A172 (cell line): ENCODE data around the gene CCDC149. TPM values are rescaled to one million over a fixed set of nuclear protein-coding genes. Genes with fewer than 3 reads are reported as not detected.
A peak's percentile ranks its signal among the peaks of the same experiment; 100 is the strongest.

ENCODE experiments used
- DNase-seq: peaks from one replicate; pipeline ENCODE4 v3.0.0-alpha.2; 2015; ENCODE audit warnings: low spot score
- total RNA-seq: library from RNA; depleted of rRNA; stranded (reverse); fragments of >200 nt; shearing (Covaris generic); gene quantifications from 2 replicates; pipeline ENCODE4 v1.2.3, GENCODE V29; 2014; rRNA removed

The CCDC149 gene
- total RNA-seq, 1 experiment from 2014 or later = 2.8 TPM

GRCh38 chr4:24777536-24778463 lies 135.0 kb downstream of the CCDC149 start:
- no peak for DNase-seq

- DNase-seq = no peak
Observed at GRCh38 chr4:24775750-24776149, 137.1 kb downstream of the CCDC149 start.

- DNase-seq = no peak
Observed at GRCh38 chr4:24775032-24775605, 137.7 kb downstream of the CCDC149 start.

- DNase-seq = no peak
Observed at GRCh38 chr4:24774452-24774851, 138.4 kb downstream of the CCDC149 start.

- no peak for DNase-seq
Observed at GRCh38 chr4:24772952-24773351, 139.9 kb downstream of the CCDC149 start.

GRCh38 chr4:24772061-24772705 lies 140.7 kb downstream of the CCDC149 start:
- DNase-seq = no peak

- DNase-seq = peak; percentile 54
Observed at GRCh38 chr4:24771241-24771640, 141.6 kb downstream of the CCDC149 start.

- no peak for DNase-seq
Observed at GRCh38 chr4:24770667-24771066, 142.2 kb downstream of the CCDC149 start.

GRCh38 chr4:24770032-24770584 lies 142.7 kb downstream of the CCDC149 start:
- DNase-seq = peak; percentile 89

- no peak for DNase-seq
Observed at GRCh38 chr4:24769571-24769970, 143.3 kb downstream of the CCDC149 start.

- DNase-seq = no peak
Observed at GRCh38 chr4:24768604-24769003, 144.2 kb downstream of the CCDC149 start.

- no peak for DNase-seq
Observed at GRCh38 chr4:24768006-24768405, 144.8 kb downstream of the CCDC149 start.

- no peak for DNase-seq
Observed at GRCh38 chr4:24765376-24765988, 147.4 kb downstream of the CCDC149 start.

- no peak for DNase-seq
Observed at GRCh38 chr4:24764345-24764744, 148.5 kb downstream of the CCDC149 start.

GRCh38 chr4:24763631-24764297 lies 149.1 kb downstream of the CCDC149 start:
- peak; percentile 27 for DNase-seq

Other genes starting within 250 kb of the CCDC149 start
- gene SOD3, start 117.5 kb downstream of the CCDC149 start, total RNA-seq = 1.9 and 2.7 TPM in 2 replicates
- 0.19 and 0.93 TPM in 2 replicates for gene LGI2, start 117.9 kb upstream of the CCDC149 start, total RNA-seq
- 4.7 and 10.0 TPM in 2 replicates for gene SEPSECS, start 247.4 kb upstream of the CCDC149 start, total RNA-seq